Fibroblast of lung (primary cell): ENCODE data around the gene DCTPP1.

Source experiments
- EZH2 ChIP-seq: IDR thresholded peaks from 2 replicates; pipeline ENCODE4 v1.5.1; 2012; ENCODE audit warnings: low read length, control low read depth, mild to moderate bottlenecking; ENCODE audit errors: missing control alignments
- TF ChIP-seq, protein P1 (sequence below), 2 donors: IDR thresholded peaks in 1 of 2; conservative IDR thresholded peaks in 1 of 2; 1 replicate in 1 of 2; 2 replicates in 1 of 2; pipeline ENCODE4 v1.5.1; 2011 to 2012; ENCODE audit warnings: low read length in 2 of 2, control low read depth in 1 of 2, inconsistent platforms in 1 of 2, low read depth in 1 of 2, mild to moderate bottlenecking in 1 of 2

DNA sequence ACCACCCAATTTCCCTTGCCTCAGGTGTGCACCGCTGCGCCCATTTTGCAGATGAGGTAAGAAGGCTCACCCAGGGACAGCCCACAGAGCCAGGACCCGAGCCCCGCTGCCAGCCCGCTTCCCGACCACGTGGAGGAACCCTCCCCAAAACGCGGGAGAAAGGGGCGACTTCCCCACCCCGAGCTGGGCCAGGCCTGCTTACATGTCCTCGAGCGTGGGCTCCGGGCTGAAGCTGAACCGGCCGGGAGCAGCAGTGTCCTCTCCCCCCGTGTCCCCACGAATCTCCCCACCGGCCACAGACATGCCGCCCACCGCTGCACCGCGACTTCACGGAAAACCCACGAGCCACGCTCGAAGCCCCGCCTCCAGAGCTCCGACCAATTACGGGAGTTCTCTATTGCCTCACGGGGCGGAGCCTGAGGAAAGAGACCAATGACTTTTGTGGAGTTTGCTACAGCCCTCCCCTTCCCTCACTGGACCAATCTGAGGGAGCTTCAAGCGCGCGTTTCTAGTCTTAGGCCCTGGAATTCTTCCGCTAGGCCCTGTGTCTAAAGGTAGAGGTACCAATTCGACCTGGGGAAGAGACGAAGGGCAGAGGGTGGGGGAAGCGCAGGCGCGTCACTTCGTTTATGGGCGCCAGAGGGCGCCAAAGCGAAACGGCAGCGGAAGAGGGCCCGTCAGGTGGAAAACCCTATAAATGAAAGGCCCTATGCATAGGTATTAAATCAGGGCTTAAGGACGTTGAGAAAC, at the start of gene DCTPP1:
- no peak for TF ChIP-seq EZH2
- TF ChIP-seq, protein P1, sequence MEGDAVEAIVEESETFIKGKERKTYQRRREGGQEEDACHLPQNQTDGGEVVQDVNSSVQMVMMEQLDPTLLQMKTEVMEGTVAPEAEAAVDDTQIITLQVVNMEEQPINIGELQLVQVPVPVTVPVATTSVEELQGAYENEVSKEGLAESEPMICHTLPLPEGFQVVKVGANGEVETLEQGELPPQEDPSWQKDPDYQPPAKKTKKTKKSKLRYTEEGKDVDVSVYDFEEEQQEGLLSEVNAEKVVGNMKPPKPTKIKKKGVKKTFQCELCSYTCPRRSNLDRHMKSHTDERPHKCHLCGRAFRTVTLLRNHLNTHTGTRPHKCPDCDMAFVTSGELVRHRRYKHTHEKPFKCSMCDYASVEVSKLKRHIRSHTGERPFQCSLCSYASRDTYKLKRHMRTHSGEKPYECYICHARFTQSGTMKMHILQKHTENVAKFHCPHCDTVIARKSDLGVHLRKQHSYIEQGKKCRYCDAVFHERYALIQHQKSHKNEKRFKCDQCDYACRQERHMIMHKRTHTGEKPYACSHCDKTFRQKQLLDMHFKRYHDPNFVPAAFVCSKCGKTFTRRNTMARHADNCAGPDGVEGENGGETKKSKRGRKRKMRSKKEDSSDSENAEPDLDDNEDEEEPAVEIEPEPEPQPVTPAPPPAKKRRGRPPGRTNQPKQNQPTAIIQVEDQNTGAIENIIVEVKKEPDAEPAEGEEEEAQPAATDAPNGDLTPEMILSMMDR (conservative IDR thresholded peaks at IDR 0.05 in 1 of 2, IDR thresholded peaks at IDR 0.05 in 1 of 2; ENCODE audit: low read depth in 1 of 2, low read length in 2 of 2) = peak; percentile 48 to 60
